A673 (cell line): Measurements from ENCODE around the gene TEX12.

Experiments
- CTCF ChIP-seq: fragments of 300-800, 200-600 bp; sonication (generic); conservative IDR thresholded peaks from 2 replicates; pipeline ENCODE4 v1.5.1; 2017; ENCODE audit warnings: low read depth, mild to moderate bottlenecking, antibody characterized with exemption, low read length, moderate library complexity, mixed read lengths
- EZH2 ChIP-seq: fragments of 200-600 bp; sonication (generic); IDR thresholded peaks from 2 replicates; pipeline ENCODE4 v1.6.1; 2017; ENCODE audit warnings: borderline replicate concordance, low read depth, mild to moderate bottlenecking, mixed read lengths, antibody characterized with exemption, low read length; ENCODE audit not compliant: poor library complexity, severe bottlenecking

- TF ChIP-seq CTCF (no peak), EZH2 (no peak)
Observed at GRCh38 chr11:112121981-112122615, 45.1 kb upstream of the TEX12 start.
